EL (cell line): ENCODE measurements around the gene PPP1R9B.

Experiments used
- DNase-seq: peaks from one replicate; pipeline ENCODE4 v3.0.0-alpha.2; 2016

PPP1R9B gene

DNA sequence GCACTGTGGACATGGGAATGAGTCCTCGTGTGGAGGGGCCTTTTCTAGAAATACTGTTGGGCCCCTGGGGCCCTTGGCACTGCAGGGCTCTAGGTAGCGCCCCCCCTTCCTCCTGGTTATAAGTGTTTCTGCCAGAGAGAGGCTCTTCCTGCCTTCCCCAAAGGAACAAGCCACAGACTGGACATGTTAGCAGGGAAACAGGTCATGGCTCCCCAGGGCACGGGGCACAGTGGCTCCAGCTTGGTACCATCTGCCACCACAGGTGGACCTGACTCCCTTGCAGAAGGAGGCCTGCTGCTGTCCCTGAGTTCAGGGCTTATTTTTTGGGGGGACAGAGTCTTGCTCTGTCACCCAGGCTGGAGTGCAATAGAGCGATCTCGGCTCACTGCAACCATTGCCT, 46.5 kb downstream of the PPP1R9B start:
- no peak for DNase-seq

DNA sequence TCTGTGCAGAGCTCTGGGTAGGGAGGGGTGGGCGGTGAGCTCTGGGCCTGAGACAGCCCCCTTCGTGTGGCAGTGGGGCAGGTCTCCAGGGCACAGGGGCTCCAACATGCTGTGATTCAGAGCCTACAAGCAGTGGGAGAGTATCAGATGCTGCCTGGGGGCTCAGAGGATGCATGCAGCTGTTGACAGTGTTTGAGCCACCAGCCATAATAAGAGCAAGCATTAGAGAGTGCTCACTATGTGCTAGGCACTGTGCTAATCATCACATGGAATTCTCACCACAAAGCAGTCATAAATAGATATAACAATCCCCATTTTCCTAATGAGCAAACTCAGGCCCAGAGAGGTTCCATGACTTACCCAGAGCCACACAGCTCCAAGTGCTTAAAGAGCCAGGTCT, 47.2 kb downstream of the PPP1R9B start:
- DNase-seq: no peak

DNA sequence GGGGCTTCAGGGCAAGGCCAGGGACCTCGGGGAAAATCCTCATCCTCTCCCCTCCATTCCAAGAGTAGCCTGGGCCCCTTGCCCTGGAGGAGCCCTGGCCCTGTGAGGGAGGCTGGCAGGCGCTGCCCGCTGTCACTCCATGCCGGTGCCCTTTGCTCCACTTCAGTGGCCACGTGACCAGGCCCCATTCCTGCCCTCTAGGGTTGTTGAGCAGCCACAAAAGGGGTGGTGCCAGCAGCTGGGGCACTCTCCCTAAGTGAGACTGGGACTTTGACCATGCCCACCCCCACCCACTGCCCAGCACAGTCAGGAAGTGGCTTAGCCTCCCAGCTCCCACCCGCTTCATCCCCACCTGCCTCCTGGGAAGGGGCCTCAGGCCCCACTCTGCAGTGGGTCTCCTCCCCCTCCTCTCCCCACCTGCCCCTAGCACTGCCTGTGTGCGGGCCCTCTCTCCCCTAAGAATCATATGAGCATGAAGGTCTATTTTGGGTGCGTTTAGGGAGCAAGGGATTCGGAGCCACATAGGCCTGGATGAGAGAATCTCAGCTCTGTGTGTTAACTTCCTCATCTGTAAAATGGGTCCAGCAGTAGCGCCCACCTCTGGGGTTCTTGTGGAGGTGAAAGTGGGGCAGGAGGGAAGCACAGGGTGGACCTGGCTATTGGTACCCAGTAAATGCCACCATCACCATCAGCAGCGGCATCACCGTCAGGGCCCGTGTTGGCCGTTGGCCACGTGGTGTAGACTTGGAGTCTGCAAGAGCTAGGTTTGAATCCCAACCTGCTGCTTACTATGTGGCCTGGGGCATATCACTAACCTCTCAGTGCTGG, 48.1 kb downstream of the PPP1R9B start:
- no peak for DNase-seq

DNA sequence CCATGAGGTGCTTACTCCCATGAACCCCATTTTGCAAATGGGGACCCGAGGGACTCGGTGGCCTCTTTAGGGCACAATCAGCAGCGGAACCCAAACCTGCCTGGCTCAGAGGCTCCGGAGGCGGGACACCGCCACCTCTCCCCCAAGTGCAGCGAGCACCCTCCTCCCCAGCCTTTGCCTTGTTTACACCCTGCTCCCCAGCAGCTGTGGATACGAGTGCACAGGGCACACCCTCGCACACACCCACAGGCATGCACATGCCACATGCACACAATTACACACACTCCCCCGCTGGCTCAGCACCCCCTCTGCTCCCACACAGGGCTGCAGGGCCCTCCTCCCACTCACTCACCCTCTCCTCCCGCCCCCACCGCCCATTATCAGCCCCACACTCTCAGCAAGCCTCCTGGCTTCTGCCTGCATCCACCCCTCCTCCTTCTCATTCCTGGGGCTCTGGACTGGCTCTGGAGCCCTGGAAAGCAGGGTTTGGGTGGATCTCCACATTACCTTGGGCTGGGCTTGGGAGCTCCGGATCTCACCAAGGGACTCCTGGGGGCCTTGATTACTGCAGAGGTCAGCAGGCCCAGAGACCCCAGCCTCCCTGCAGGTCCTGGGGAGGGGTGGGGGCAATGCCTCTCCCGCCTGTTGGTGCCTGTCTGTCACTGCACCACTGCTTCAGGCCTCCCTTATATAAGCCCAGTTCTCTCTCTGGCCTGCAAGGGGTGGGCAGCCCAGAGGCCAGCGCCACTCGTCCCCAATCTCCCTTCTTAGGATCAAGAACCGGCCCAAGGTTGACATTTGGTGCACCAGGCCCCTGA, 48.9 kb downstream of the PPP1R9B start:
- DNase-seq: no peak

DNA sequence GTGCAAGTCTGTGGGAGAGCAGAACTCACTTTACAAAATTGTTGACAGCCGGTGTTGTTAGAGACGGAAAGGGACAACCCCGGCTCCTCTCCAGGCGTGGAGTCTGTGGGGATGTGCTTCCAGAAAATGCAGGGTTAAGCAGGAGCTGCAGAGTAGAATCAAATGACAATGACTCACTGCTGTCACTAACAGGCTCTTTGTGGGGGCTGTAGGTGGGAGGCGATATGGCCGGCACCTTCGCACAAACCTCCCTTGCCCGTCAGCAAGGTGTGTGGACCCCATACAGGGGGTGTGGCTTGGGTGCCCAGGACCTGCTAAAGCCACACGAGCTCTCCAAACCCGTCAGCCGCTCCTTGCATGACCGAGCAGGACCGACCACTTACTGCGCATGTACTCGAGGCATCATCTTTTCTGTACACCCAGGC, 49.5 kb downstream of the PPP1R9B start:
- DNase-seq: no peak

DNA sequence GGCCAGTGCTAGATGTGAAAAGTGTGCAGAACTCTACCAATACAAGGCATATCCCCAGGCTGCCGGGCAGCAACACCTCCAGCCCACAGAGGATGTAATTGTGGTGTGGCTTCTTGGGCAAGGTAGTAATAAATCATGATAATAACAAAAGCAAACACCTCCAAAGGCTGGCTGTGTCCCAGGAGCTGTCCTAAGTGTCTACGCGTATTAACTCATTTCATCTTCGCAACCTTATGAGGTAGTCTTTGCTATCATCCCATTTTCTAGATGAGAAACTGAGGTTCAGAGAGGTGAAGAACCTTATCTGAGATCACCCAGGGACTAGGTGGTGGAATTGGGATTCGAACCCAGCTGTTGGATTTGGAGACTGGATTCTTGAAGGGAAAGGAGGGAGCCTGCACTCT, 50.0 kb downstream of the PPP1R9B start:
- DNase-seq: no peak

DNA sequence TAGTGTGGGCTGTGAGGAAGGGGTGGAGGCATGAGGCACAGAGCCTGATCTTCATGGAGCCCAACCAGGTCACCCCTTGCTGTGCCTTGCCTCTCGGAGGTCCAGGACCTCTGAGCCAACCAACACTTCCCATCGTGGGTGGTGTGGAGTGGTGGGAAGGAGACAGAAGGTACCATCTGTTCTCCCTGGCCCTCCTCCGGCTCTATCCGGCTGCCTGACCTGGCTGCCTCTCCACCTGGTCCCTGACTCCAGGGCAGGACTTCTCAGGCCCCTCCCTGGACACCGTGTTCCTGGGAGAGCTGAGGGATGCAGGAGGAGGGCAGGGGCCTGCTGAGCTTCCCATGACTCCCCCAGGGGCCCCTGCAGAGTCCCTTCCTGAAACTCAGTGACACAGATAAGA, 51.5 kb downstream of the PPP1R9B start:
- no peak for DNase-seq

DNA sequence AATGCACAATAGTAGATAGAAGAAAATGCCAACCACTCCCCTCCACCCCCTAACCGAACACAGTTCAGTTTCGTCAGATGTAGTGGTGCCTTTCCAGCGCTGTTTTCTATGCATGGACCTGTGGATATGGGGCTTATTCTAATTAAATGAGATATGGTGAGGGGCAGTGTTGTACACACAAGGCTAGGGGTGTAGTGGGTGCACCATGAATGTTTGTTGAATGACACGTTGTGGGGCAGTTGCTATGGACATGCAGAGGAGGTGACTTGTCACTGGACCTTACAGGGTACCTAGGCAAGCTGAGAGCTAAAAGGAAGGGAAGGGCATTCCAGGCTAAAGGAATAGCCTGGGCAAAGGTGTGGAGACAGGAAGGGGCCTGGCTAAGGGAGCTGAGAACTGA, 51.9 kb downstream of the PPP1R9B start:
- DNase-seq: no peak

DNA sequence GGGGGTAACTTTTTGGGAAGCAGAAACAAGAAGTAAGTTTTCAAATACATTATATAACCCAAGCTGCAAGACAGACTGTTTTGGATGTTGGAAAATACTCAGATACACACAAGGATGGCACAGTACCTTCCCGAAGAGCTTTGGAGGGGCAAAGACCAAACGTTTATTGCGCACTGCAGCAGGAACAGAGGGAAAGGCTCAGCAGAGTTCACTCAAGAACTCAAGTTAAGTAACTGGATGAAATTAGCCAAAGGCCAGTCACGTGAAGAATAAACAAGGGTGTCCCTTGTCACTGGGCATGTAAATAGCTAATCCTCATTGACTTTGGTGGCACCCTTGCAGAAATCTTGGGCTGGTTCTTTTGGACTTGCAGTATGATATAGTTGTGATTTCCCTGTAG, 52.6 kb downstream of the PPP1R9B start:
- no peak for DNase-seq

DNA sequence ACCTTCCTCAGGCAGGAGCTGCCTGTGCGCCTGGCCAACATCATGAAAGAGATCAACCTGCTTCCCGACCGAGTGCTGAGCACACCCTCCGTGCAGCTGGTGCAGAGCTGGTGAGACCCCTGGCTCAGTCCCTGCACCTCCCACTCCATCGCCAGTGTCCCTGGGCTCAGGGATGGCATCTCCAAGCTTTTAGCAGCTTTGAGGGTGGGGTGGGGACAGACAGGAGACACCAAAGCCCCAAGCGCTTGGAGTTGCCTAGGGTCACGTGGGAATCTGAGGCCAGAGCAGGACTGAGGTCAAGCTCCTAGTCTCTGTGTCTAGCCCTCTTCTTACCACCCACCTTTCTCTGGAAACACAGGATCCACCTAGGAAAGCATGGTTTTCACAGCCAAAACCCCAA, 53.0 kb downstream of the PPP1R9B start:
- DNase-seq: no peak

DNA sequence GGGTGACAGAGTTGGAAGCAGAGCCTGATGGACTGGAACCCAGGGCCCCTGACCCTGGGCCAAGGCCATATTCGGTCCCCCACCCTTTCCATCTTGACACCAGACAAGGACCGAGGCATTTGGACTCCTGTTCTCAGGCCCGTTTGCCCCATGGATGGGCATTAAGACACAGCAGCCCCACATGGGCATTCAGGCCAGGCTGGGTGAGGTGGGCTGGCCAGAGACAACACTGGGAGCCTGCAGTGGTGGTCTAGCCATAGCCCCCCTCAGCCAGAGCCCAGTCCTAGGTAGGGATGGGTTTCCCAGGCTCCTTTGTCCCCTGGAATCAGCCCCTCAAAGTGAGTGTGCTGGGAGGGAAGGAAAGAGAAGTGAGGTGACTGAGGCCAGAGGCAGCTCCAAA, 53.7 kb downstream of the PPP1R9B start:
- no peak for DNase-seq

DNA sequence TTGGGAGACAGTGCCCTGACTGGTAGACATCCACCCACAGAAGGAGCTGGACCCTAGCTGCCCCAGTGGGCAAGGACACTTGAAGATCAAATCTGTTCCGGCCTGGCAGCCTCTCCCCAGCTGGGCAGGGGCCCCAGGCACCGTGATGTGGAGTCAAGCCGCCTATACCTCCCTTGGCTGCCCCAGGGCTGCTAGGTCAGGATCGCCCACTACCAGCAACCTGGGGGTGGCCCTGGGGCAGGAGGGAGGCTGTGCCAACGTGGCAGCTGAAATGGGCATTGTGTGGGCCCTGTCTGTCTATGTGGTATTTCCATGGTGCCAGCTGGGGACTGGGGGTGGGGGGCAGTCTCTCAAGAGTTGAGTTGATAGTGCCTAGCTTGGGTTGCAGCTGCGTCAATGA, 54.4 kb downstream of the PPP1R9B start:
- no peak for DNase-seq

DNA sequence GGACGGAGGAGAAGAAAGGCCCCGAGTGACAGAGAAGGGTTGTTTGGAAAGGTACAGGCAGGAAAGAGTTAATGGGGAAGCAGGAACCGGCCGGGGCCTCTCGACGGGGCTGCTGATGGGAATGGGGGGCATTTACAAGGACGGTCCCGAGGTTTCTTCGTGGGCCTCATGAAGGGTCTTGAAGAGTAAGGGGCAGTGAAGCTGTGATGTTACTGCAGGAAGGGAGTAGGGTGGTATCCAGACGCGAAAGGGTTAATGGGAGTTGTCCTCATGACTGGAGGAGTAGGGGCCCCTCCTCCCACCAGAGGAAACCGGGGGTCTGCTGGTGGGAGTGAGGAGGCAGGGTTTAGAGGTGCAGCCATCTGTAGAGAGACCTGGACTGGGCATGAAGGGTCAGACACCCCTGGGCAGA, 54.8 kb downstream of the PPP1R9B start:
- DNase-seq: no peak

DNA sequence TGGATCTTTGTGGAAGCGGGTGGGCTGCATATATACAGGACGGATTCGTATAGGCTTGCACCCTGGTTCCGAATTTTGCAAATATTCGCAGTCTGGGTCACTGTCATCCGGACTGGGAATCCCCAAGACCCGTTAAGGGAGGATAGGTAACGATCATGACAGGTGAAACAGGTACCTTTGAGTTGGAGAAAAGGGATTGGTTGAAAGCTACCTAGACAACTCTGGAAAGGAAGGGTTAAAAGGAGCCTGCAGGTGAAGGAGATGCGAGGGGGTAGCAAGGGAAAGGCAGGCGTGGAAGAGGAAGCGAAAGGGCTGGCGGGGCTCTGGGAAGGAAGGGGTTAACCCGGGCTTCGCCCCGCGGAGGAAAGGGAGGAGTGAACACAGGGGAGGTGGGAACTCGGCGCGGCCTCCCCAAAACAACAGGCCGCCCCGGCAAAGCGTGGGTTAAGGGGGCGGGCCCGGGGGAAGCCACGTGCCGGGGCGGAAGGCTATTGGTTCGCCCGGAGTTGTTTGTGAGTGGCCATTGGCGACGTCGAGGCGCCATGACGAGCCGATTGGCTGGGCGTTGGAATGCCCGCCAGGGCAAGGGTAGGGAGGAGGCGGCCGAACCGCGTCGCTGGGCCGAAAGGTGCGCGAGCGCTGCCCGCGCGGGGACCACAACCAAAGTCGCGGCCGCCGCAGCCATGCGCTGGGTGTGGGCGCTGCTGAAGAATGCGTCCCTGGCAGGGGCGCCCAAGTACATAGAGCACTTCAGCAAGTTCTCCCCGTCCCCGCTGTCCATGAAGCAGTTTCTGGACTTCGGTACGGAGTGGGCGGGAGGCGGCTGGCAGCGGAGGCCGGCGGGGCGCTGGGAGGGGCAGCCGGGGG, 55.5 kb downstream of the PPP1R9B start, which contains the start of gene PDK2:
Gene PDK2 (plus strand): TSS at position 599 of the 867 bp plus-strand sequence. CDS start 85 bp downstream, at position 684.
- peak; percentile 97 for DNase-seq

DNA sequence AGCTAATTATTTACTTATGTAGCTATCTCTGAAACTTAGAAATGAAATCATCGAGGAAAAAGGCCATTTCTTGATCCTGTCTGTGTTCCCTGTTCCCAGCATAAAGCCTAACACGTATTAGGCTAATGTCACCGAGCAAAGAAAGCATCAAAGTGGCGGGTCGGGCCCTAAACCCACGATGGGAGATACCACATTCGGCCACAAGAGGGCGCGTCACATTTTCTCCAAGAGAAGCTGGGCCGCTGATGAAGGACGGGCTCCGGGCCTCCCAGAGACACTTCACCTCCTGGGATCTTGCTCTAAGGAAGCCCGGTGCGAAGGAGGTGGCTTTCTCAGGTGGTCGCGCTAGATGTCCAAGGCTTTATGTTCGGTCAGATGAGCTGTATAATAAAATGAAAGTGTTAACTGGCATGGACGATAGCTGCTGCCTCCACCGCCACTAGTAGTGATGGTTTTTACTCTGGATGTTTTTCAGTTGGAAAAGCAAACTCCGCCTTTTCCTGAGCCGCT, 56.2 kb downstream of the PPP1R9B start:
- peak; percentile 85 for DNase-seq

DNA sequence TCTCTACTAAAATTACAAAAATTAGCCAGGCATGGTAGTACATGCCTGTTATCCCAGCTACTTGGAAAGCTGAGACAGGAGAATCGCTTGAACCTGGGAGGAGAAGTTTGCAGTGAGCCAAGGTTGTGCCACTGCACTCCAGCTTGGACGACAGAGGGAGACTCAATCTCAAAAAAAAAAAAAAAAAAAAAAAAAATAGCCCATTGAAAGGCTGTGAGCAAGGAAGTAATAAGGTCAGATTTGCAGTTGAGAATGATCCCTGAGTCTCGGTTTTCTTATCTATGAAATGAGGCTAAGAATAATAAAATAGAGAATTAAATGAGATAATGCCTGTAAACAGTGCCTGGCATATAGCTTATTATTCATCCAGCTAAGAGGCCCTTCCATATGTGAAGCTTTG, 56.7 kb downstream of the PPP1R9B start:
- no peak for DNase-seq

DNA sequence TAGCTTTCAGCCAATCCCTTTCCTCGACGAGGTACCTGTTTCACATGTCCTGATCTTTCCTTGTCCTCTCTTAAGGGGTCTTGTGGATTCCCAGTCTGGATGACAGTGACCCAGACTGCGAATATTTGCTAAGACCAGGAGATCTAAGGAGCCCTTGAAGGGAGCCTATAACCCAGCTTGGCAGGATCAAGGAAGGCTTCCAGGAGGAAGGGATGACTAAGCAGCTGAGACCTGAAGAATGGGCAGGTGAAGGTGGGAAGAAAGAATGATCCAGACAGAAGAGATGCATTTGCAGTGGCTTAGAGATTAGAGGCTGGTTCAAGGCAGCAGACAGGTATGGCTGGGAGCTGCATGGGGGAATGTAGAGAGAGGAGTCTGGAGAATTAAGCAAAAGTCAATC, 57.2 kb downstream of the PPP1R9B start:
- DNase-seq: no peak

DNA sequence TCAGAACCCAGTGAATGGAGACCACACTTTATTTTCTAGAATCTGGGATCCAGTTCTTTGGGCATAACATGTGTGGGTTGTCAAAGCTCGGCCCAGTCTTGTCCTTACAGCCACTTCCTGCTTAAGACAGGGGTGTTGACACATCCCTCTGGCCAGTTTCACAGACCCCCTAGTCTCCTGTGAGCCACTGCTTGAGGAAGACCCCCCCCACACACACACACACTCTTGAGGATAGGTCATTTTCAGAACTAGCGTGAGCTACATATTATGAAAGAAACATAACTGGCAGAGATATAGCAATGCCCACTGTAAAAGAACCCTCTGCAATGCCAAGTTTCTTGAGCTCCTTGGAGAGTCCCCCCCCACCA, 58.6 kb downstream of the PPP1R9B start:
- no peak for DNase-seq

DNA sequence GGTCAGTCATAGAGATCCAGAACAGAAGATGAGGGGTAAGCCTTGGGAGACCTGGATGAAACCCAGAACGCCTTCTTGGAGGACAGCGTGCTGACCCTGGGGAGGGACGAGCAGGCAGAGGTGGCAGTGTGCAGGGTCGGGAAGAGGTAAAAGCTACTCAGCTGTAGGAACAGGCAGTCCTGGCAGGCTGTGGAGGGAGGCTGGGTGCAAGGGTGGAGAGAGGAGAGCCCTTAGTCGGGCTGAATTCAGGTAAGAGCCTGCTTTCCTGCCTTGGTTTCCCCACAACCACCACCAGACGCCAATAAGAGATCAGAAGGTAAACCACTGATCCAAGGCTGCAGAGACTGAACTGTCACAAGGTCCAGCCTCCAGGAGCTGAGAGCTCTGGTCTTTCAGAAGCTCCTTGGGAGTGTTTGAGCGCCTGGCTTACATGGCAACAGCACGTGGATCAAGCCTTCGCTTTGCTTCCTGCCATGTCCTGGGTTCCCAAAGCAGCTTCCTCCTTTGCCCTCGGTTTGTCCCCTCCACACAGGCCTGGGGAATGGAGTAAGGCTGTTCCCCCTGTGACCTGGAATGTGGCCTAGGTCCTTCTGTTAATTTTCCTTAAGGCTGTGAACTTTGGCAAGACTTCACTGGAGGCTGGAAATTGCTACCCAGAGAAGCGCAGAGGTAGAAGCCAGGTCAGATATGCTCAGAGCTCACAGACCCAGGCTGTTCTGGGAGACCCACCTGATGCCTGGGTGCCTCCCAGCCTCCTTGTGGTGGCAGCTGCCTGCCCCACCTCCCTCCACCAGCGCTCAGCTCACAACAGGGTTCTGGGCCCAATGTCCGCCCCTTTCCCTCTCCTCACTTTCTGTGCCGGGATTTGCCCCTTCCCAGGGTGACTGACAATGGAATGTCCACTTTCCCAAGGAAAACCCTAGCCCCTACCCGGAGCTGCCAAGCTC, 59.2 kb downstream of the PPP1R9B start:
- no peak for DNase-seq

DNA sequence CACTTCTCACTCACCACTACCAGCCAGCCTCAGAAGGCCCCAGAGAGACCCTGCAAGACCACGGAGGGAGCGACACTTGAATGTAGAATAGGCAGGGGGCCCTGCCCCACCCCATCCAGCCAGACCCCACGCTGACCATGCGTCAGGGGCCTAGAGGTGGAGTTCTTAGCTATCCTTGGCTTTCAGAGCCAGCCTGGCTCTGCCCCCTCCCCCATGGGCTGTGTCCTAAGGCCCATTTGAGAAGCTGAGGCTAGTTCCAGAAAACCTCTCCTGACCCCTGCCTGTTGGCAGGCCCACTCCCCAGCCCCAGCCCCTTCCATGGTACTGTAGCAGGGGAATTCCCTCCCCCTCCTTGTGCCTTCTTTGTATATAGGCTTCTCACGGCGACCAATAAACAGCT, 60.4 kb downstream of the PPP1R9B start:
- no peak for DNase-seq

DNA sequence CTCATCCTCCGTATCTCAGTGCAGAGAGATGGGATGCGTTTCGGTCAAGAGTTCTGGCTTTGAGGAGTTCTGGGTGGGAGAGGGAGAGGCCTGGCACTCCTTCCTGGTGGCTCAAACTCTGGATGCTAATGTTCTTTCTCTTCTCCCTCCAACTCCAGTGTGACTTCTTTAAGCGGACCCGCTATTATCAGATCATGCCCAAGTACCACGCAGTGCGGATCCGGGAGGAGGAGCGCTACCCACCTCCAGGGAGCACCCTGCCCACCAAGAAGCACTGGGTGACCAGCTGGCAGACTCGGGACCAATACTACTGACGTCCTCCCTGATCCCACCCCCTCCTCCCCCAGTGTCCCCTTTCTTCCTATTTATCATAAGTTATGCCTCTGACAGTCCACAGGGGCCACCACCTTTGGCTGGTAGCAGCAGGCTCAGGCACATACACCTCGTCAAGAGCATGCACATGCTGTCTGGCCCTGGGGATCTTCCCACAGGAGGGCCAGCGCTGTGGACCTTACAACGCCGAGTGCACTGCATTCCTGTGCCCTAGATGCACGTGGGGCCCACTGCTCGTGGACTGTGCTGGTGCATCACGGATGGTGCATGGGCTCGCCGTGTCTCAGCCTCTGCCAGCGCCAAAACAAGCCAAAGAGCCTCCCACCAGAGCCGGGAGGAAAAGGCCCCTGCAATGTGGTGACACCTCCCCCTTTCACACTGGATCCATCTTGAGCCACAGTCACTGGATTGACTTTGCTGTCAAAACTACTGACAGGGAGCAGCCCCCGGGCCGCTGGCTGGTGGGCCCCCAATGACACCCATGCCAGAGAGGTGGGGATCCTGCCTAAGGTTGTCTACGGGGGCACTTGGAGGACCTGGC, 61.3 kb downstream of the PPP1R9B start:
- DNase-seq: no peak
